Measurements from ENCODE around the gene EPAS1.

Gene EPAS1

GRCh38 chr2:46337208-46337994, 40.2 kb downstream of the EPAS1 start:
- H3K4me3 ChIP-seq (ENCODE audit: low read depth, low read length): no peak overlapping the region
- TF ChIP-seq CTCF (IDR thresholded peaks at IDR 0.05; ENCODE audit: control insufficient read depth, extremely low read depth, insufficient read depth): no peak
- no peak for DNase-seq (ENCODE audit: low read depth)

GRCh38 chr2:46338674-46339073, 41.5 kb downstream of the EPAS1 start:
- no peak for DNase-seq (ENCODE audit: low read depth)
- no peak overlapping the region for H3K4me3 ChIP-seq (ENCODE audit: low read depth, low read length)
- no peak for TF ChIP-seq CTCF (IDR thresholded peaks at IDR 0.05; ENCODE audit: control insufficient read depth, extremely low read depth, insufficient read depth)

GRCh38 chr2:46339200-46339599, 42.0 kb downstream of the EPAS1 start:
- TF ChIP-seq CTCF (IDR thresholded peaks at IDR 0.05; ENCODE audit: control insufficient read depth, extremely low read depth, insufficient read depth): no peak
- DNase-seq (ENCODE audit: low read depth): no peak
- H3K4me3 ChIP-seq (ENCODE audit: low read depth, low read length): no peak overlapping the region

- TF ChIP-seq CTCF (IDR thresholded peaks at IDR 0.05; ENCODE audit: control insufficient read depth, extremely low read depth, insufficient read depth): no peak
- no peak overlapping the region for H3K4me3 ChIP-seq (ENCODE audit: low read depth, low read length)
- no peak for DNase-seq (ENCODE audit: low read depth)
Measured at GRCh38 chr2:46339676-46340459, 42.7 kb downstream of the EPAS1 start.

- DNase-seq (ENCODE audit: low read depth): no peak
- no peak overlapping the region for H3K4me3 ChIP-seq (ENCODE audit: low read depth, low read length)
- no peak for TF ChIP-seq CTCF (IDR thresholded peaks at IDR 0.05; ENCODE audit: control insufficient read depth, extremely low read depth, insufficient read depth)
Measured at GRCh38 chr2:46340740-46341420, 43.7 kb downstream of the EPAS1 start.

GRCh38 chr2:46342566-46343315, 45.5 kb downstream of the EPAS1 start:
- no peak for DNase-seq (ENCODE audit: low read depth)
- H3K4me3 ChIP-seq (ENCODE audit: low read depth, low read length): no peak overlapping the region
- TF ChIP-seq CTCF (IDR thresholded peaks at IDR 0.05; ENCODE audit: control insufficient read depth, extremely low read depth, insufficient read depth): no peak
